GM12874 (cell line): ENCODE data around the gene SYNDIG1.

Source experiments
- CTCF ChIP-seq: IDR thresholded peaks from 2 replicates; pipeline ENCODE4 v1.5.1; 2011; ENCODE audit warnings: low read depth, mild to moderate bottlenecking, control low read depth, low read length, moderate library complexity; ENCODE audit not compliant: insufficient read depth

SYNDIG1 gene

GRCh38 chr20:24448170-24448569 is 21.3 kb upstream of the SYNDIG1 start:
- no peak for TF ChIP-seq CTCF

GRCh38 chr20:24449026-24449720 is 20.3 kb upstream of the SYNDIG1 start:
- TF ChIP-seq CTCF: no peak

- no peak for TF ChIP-seq CTCF
Observed at GRCh38 chr20:24450177-24450576, 19.3 kb upstream of the SYNDIG1 start.

- TF ChIP-seq CTCF: no peak
Observed at GRCh38 chr20:24450624-24451376, 18.6 kb upstream of the SYNDIG1 start.

- no peak for TF ChIP-seq CTCF
Observed at GRCh38 chr20:24451428-24451827, 18.0 kb upstream of the SYNDIG1 start.

- no peak for TF ChIP-seq CTCF
Observed at GRCh38 chr20:24452016-24452415, 17.4 kb upstream of the SYNDIG1 start.

- no peak for TF ChIP-seq CTCF
Observed at GRCh38 chr20:24452498-24453127, 16.8 kb upstream of the SYNDIG1 start.
